Measurements from ENCODE around the gene SYNPR.

Gene SYNPR

GRCh38 chr3:63557912-63558311, 279.8 kb downstream of the SYNPR start:
- DNase-seq (ENCODE audit: low read depth in 1 of 2, low spot score in 1 of 2), result no peak
- no peaks in the 10 kb centered on the region for H3K27me3 ChIP-seq (ENCODE audit: insufficient read depth, poor library complexity, severe bottlenecking)
- H3K4me3 ChIP-seq (replicated peaks; ENCODE audit: insufficient read depth, low read length), result no peak overlapping the region
- no peak overlapping the region for H3K27ac ChIP-seq (replicated peaks)
- peak; percentile 26; the same call in 1 of the 2 replicates for TF ChIP-seq SPI1 (IDR thresholded peaks at IDR 0.05; ENCODE audit: borderline replicate concordance, low read depth)
- no peak for TF ChIP-seq CTCF (IDR thresholded peaks at IDR 0.05; ENCODE audit: insufficient read depth, low read length)
- no peak for TF ChIP-seq REST (IDR thresholded peaks at IDR 0.05; ENCODE audit: insufficient replicate concordance, low read depth)
- no peak for TF ChIP-seq GABPA (IDR thresholded peaks at IDR 0.05; ENCODE audit: low read depth)
- TF ChIP-seq POLR2AphosphoS5 (IDR thresholded peaks at IDR 0.05; ENCODE audit: low read depth), result no peak

DNA sequence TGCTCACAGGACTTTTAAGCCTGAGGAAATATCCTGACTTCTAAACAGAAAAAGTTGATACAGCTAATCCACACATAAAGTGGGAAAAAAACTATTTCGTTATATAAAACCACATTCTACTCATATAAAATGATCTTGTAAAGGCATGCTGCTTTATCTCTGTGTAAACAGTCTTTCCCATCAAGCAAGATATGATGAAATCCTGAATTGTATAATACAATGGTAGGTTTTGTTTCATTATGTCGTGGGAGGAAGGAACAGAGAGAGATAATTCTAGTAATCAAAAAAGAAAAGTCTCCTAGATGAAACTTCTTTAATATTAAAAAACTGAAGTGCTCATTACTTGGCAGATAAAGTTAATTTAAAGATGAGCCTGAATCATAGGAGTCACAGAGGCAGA, 281.8 kb downstream of the SYNPR start:
- DNase-seq (ENCODE audit: low read depth in 1 of 2, low spot score in 1 of 2), result no peak

DNA sequence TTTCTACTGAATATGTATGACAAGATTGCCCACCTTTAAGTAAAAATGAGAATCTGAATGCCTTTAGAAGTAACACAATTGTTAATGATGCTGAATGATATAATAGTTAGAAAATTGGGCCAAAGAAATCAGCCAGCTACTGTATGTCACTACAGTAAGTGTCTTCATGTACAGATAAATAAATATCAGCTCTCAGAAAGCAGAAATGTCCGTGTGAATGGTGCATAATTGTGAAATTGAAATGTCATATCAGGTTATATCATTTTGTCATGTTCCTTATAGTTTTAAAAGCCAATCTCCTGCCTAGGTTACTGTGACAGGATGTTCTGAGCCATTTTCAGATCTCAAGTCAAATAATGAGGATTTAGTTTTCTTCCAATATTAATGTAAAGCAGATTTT, 283.8 kb downstream of the SYNPR start:
- Histone ChIP-seq H3K4me3 (replicated peaks; ENCODE audit: insufficient read depth, low read length) (no peak overlapping the region), H3K27ac (replicated peaks) (no peak overlapping the region), H3K27me3 (ENCODE audit: insufficient read depth, poor library complexity, severe bottlenecking) (no peaks in the 10 kb centered on the region)
- no peak for TF ChIP-seq POLR2AphosphoS5 (IDR thresholded peaks at IDR 0.05; ENCODE audit: low read depth)
- TF ChIP-seq REST (IDR thresholded peaks at IDR 0.05; ENCODE audit: insufficient replicate concordance, low read depth), result no peak
- no peak for TF ChIP-seq SPI1 (IDR thresholded peaks at IDR 0.05; ENCODE audit: borderline replicate concordance, low read depth)
- no peak for TF ChIP-seq GABPA (IDR thresholded peaks at IDR 0.05; ENCODE audit: low read depth)
- no peak for TF ChIP-seq CTCF (IDR thresholded peaks at IDR 0.05; ENCODE audit: insufficient read depth, low read length)
- no peak for DNase-seq (ENCODE audit: low read depth in 1 of 2, low spot score in 1 of 2)

More for the DNA sequence above, 281.8 kb downstream of the SYNPR start:
- Histone ChIP-seq H3K27me3 (ENCODE audit: insufficient read depth, poor library complexity, severe bottlenecking) (no peaks in the 10 kb centered on the region), H3K4me3 (replicated peaks; ENCODE audit: insufficient read depth, low read length) (no peak overlapping the region), H3K27ac (replicated peaks) (no peak overlapping the region)
- TF ChIP-seq SPI1 (IDR thresholded peaks at IDR 0.05; ENCODE audit: borderline replicate concordance, low read depth) (no peak), REST (IDR thresholded peaks at IDR 0.05; ENCODE audit: insufficient replicate concordance, low read depth) (no peak), GABPA (IDR thresholded peaks at IDR 0.05; ENCODE audit: low read depth) (no peak), POLR2AphosphoS5 (IDR thresholded peaks at IDR 0.05; ENCODE audit: low read depth) (no peak), CTCF (IDR thresholded peaks at IDR 0.05; ENCODE audit: insufficient read depth, low read length) (no peak)

All from HL-60 (cell line).